ENCODE data around the gene EFNA1.

GRCh38 chr1:155171836-155172731, 44.4 kb downstream of the EFNA1 start:
- TF ChIP-seq FOXP2 (optimal IDR thresholded peaks at IDR 0.05; ENCODE audit: control extremely low read depth, extremely low read length, insufficient read depth) (no peak), EZH2 (IDR thresholded peaks at IDR 0.05) (no peak), POLR2AphosphoS5 (IDR thresholded peaks at IDR 0.05; ENCODE audit: borderline replicate concordance, low read depth, low read length) (no peak)

Data from SK-N-MC (cell line).